Endothelial cell of umbilical vein (primary cell): Measurements from ENCODE around the gene DCPS. TPM values are rescaled to one million over a fixed set of nuclear protein-coding genes. Genes with fewer than 3 reads are reported as not detected.

Experiments
- BruUV-seq: library from RNA; stranded (reverse); fragments of 400-500 nt; replicated peaks from 2 replicates; lab custom pipeline; 2021; lab: Mats Ljungman, UMichigan
- CTCF ChIA-PET: fragments of 300-600, 350-600 bp; sonication (Branson Sonifier 250); formaldehyde crosslinking; loops from one replicate; lab custom pipeline; 2021; ENCODE audit warnings: antibody characterized with exemption, inconsistent platforms; lab: Charles Lee
- POLR2A ChIA-PET: fragments of 300-600, 350-600 bp; sonication (Branson Sonifier 250); formaldehyde crosslinking; loops from one replicate; lab custom pipeline; 2021; ENCODE audit warnings: antibody characterized with exemption, inconsistent platforms; lab: Charles Lee
- DNase-seq: peaks from one replicate; pipeline ENCODE4 v3.0.0-alpha.2; 2011; ENCODE audit warnings: low read depth, low spot score
- FAIRE-seq: peaks from 2 replicates; lab custom pipeline; 2011; peaks lifted over from hg19 to GRCh38; lab: Jason Lieb, UNC
- H2AFZ ChIP-seq: 2 replicates; pipeline ENCODE4 v1.6.0; 2012; ENCODE audit warnings: low read depth, low read length, control low read depth, inconsistent platforms
- H3K27ac ChIP-seq: 2 replicates; pipeline ENCODE4 v1.5.1; 2011; ENCODE audit warnings: low read depth, mild to moderate bottlenecking, control low read depth, low read length, moderate library complexity; ENCODE audit not compliant: insufficient read depth
- H3K27me3 ChIP-seq, 2 experiments: 2 replicates each; pipeline versions ENCODE4 v1.6.0 to v1.6.1; 2011; ENCODE audit warnings: low read length in 2 of 2, mixed read lengths in 1 of 2; ENCODE audit not compliant: control insufficient read depth in 2 of 2, insufficient read depth in 2 of 2
- H3K36me3 ChIP-seq, 2 experiments: 2 replicates in 1 of 2; 3 replicates in 1 of 2; pipeline ENCODE4 v1.5.1; 2011; ENCODE audit warnings: low read length in 2 of 2, mild to moderate bottlenecking in 1 of 2, moderate library complexity in 1 of 2; ENCODE audit not compliant: control insufficient read depth in 2 of 2, insufficient read depth in 2 of 2; ENCODE audit errors: extremely low read depth in 1 of 2
- H3K4me1 ChIP-seq: 3 replicates; pipeline ENCODE4 v1.5.1; 2011; ENCODE audit warnings: mild to moderate bottlenecking, low read length; ENCODE audit not compliant: control insufficient read depth, insufficient read depth; ENCODE audit errors: extremely low read depth
- H3K4me2 ChIP-seq: 2 replicates; pipeline ENCODE4 v1.6.1; 2011; ENCODE audit warnings: low read length, control low read depth, mixed read lengths; ENCODE audit not compliant: insufficient read depth
- H3K4me3 ChIP-seq, 3 experiments: fragments of 200-600 bp in 1 of 3; sonication (generic), shearing (Covaris generic) in 1 of 3; replicated peaks in 1 of 3; 2 replicates each; pipeline ENCODE4 v1.5.1; 2011 to 2016; ENCODE audit warnings: control low read depth in 3 of 3, low read length in 3 of 3, mild to moderate bottlenecking in 2 of 3, inconsistent platforms in 1 of 3, low read depth in 1 of 3, moderate library complexity in 1 of 3; ENCODE audit not compliant: insufficient read depth in 1 of 3
- H3K79me2 ChIP-seq: 2 replicates; pipeline ENCODE4 v1.6.0; 2012; ENCODE audit warnings: low read length, inconsistent platforms; ENCODE audit not compliant: control insufficient read depth, insufficient read depth
- H3K9ac ChIP-seq: replicated peaks from 2 replicates; pipeline ENCODE3; 2011; ENCODE audit warnings: low read length, control low read depth; ENCODE audit not compliant: insufficient read depth; ENCODE audit errors: extremely low read depth
- H3K9me1 ChIP-seq: replicated peaks from 3 replicates; pipeline ENCODE4 v1.6.0; 2011; ENCODE audit warnings: mild to moderate bottlenecking, low read length; ENCODE audit not compliant: control insufficient read depth, insufficient read depth; ENCODE audit errors: extremely low read depth
- H3K9me3 ChIP-seq: replicated peaks from 2 replicates; pipeline ENCODE4 v1.5.1; 2012; ENCODE audit warnings: low read length, inconsistent platforms; ENCODE audit not compliant: control insufficient read depth, insufficient read depth
- H4K20me1 ChIP-seq: replicated peaks from 2 replicates; pipeline ENCODE3; 2011; ENCODE audit warnings: mild to moderate bottlenecking, low read length; ENCODE audit not compliant: control insufficient read depth, insufficient read depth; ENCODE audit errors: extremely low read depth
- CTCF ChIP-seq, 2 donors: IDR thresholded peaks; 1 replicate in 1 of 2; 2 replicates in 1 of 2; pipeline ENCODE4 v1.5.1; 2011; ENCODE audit warnings: low read length in 2 of 2, mild to moderate bottlenecking in 2 of 2, moderate library complexity in 2 of 2, control low read depth in 1 of 2, inconsistent platforms in 1 of 2, low read depth in 1 of 2; ENCODE audit not compliant: insufficient read depth in 1 of 2; ENCODE audit errors: extremely low read depth in 1 of 2
- EZH2 ChIP-seq: IDR thresholded peaks from 2 replicates; pipeline ENCODE4 v1.6.1; 2012; ENCODE audit warnings: borderline replicate concordance, low read depth, mild to moderate bottlenecking, moderate library complexity, low read length, inconsistent platforms; ENCODE audit not compliant: severe bottlenecking
- FOS ChIP-seq: IDR thresholded peaks from 2 replicates; pipeline ENCODE4 v1.6.1; 2011; ENCODE audit warnings: mild to moderate bottlenecking, low read length, moderate library complexity, borderline replicate concordance; ENCODE audit not compliant: insufficient read depth
- GATA2 ChIP-seq: IDR thresholded peaks from 2 replicates; pipeline ENCODE4 v1.7.0; 2011; ENCODE audit warnings: low read depth, mild to moderate bottlenecking, moderate library complexity, mixed read lengths, low read length; ENCODE audit not compliant: insufficient read length, insufficient read depth
- JUN ChIP-seq: IDR thresholded peaks from 2 replicates; pipeline ENCODE4 v1.6.1; 2011; ENCODE audit warnings: borderline replicate concordance, low read depth; ENCODE audit not compliant: insufficient read length, insufficient read depth
- MAX ChIP-seq: IDR thresholded peaks from 2 replicates; pipeline ENCODE4 v1.6.1; 2011; ENCODE audit not compliant: insufficient read depth, insufficient read length
- MYC ChIP-seq: IDR thresholded peaks from one replicate; pipeline ENCODE4 v1.6.1; 2011; ENCODE audit warnings: mild to moderate bottlenecking, low read depth, low read length
- POLR2A ChIP-seq: IDR thresholded peaks from 2 replicates; pipeline ENCODE4 v1.6.1; 2012; ENCODE audit warnings: low read depth, mild to moderate bottlenecking, control low read depth, low read length
- POLR2AphosphoS5 ChIP-seq: IDR thresholded peaks from 2 replicates; pipeline ENCODE4 v1.6.1; 2012; ENCODE audit warnings: low read depth, mild to moderate bottlenecking, control low read depth, low read length, moderate library complexity; ENCODE audit not compliant: insufficient read depth
- dilution Hi-C: fragments of 300-500 bp; cut with MboI; formaldehyde crosslinking; loops from one replicate; pipeline ENCODE4 v1.15.0; 2019; ENCODE audit warnings: low sequenced_read_pairs; ENCODE audit not compliant: extremely low pct_ligation_motif_present
- intact Hi-C: fragments of 100-400 bp; cut with micrococcal nuclease; formaldehyde crosslinking; loops from one replicate; pipeline ENCODE4 v1.10.0; 2022
- polyA plus RNA-seq, 4 experiments: library from polyadenylated mRNA; depleted of rRNA in 3 of 4; stranded (reverse) in 3 of 4; unstranded in 1 of 4; fragments of >200 nt; gene quantifications; 2 replicates each; pipeline versions ENCODE4 v1.2.1 to v1.2.3, GENCODE V29; 2011 to 2012; ENCODE audit warnings: missing spikeins in 1 of 4
- total RNA-seq: library from RNA; stranded (reverse); gene quantifications from 2 replicates; pipeline ENCODE4 v1.2.3, GENCODE V29; 2021

The DCPS gene
- total and polyA plus RNA-seq, 2 donors (not counting 3 experiments of a cell fraction or from before 2014, with no cell fraction given), result 19.6 to 36.0 TPM

DNA sequence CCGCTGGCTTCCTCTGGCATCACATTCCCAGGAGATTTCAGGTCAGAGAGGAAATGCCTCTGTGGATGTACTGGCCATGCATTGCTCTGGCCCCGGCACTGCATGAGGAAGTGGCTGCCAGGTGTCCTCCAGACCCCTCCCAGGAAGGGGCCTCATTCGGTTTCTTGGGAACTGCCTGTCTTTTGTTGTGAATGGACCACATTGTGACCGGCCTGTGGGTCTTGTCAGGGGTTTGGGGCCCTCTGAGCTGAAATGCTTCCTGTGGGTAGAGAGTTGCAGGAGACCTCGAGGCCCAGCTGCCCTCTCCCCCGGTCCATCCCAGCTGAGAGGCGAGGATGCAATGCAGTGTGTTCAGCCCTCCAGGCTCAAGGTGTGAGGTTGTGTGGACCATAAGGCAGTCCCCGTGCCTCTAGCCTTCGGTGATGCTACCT is 32.8 kb downstream of the DCPS start:
- DNase-seq, result peak; percentile 63
- no peaks in the 10 kb centered on the region for H3K9me1 ChIP-seq
- CTCF ChIA-PET, result interaction anchor here (0.5 to 3.6 kb wide), 5 partner anchors 19 to 144 kb away, joined by 3 to 14 read pairs (median 4); partner anchors contain the start of gene ST3GAL4
- peak overlapping the region; percentile 95 for H3K27ac ChIP-seq
- BruUV-seq, result no TSS peak
- no peaks in the 10 kb centered on the region for H3K27me3 ChIP-seq
- H3K9me3 ChIP-seq, result no peaks in the 10 kb centered on the region
- FAIRE-seq, result peak; percentile 94
- dilution Hi-C loops (no loop called here), intact Hi-C loops (loop anchor here (1.0 kb wide), 3 partner anchors 10 to 26 kb away; partner anchors contain the start of gene ST3GAL4)
- H3K36me3 ChIP-seq, result no peaks in the 10 kb centered on the region
- peak overlapping the region; percentile 3 for H2AFZ ChIP-seq
- peak overlapping the region; percentile 87 for H3K9ac ChIP-seq
- H4K20me1 ChIP-seq, result no peaks in the 10 kb centered on the region
- no peaks in the 10 kb centered on the region for H3K79me2 ChIP-seq
- POLR2A ChIA-PET, result interaction anchor here (1.0 kb wide), 1 partner anchor 17 kb away, joined by 3 read pairs; no protein-coding TSS in a partner anchor
- no peak overlapping the region for H3K4me3 ChIP-seq
- H3K4me1 ChIP-seq, result peaks cover 50% of the 10 kb centered on the region
- H3K4me2 ChIP-seq, result peak overlapping the region; percentile 14
- TF ChIP-seq JUN (no peak), POLR2AphosphoS5 (peak; percentile 81), POLR2A (peak; percentile 48)

GRCh38 chr11:126337126-126337473 is 33.2 kb downstream of the DCPS start:
- H3K36me3 ChIP-seq, result no peaks in the 10 kb centered on the region
- no peak overlapping the region for H3K4me2 ChIP-seq
- no peaks in the 10 kb centered on the region for H4K20me1 ChIP-seq
- DNase-seq (no peak), FAIRE-seq (no peak)
- no peaks in the 10 kb centered on the region for H3K79me2 ChIP-seq
- BruUV-seq, result no TSS peak
- H2AFZ ChIP-seq, result no peak overlapping the region
- TF ChIP-seq FOS, result no peak
- TF ChIP-seq POLR2AphosphoS5, result no peak
- TF ChIP-seq GATA2, result no peak
- no peak for TF ChIP-seq MYC
- TF ChIP-seq EZH2, result no peak
- TF ChIP-seq POLR2A, result no peak
- no peak for TF ChIP-seq JUN
- TF ChIP-seq MAX, result no peak
- TF ChIP-seq CTCF (IDR thresholded peaks at IDR 0.05; ENCODE audit: extremely low read depth in 1 of 2, insufficient read depth in 1 of 2, low read depth in 1 of 2, low read length in 2 of 2), result no peak
- H3K4me1 ChIP-seq, result peaks cover 54% of the 10 kb centered on the region
- ChIA-PET POLR2A (interaction anchor here (1.0 kb wide), 1 partner anchor 16 kb away, joined by 3 read pairs; no protein-coding TSS in a partner anchor), CTCF (interaction anchor here (0.6 to 1.2 kb wide), 3 partner anchors 19 to 144 kb away, joined by 3 to 4 read pairs (median 4); partner anchors contain the start of gene ST3GAL4)
- H3K9me3 ChIP-seq, result no peaks in the 10 kb centered on the region
- no peaks in the 10 kb centered on the region for H3K9me1 ChIP-seq
- H3K9ac ChIP-seq, result peak overlapping the region; percentile 56
- dilution Hi-C loops (no loop called here), intact Hi-C loops (no loop called here)
- no peak overlapping the region for H3K4me3 ChIP-seq
- no peaks in the 10 kb centered on the region for H3K27me3 ChIP-seq
- H3K27ac ChIP-seq, result peak overlapping the region; percentile 95
